Heart left ventricle (tissue), 16 donors: ENCODE measurements around the gene BFSP2. TPM values are rescaled to one million over a fixed set of nuclear protein-coding genes. Genes with fewer than 3 reads are reported as not detected.
A peak's percentile ranks its signal among the peaks of the same experiment; 100 is the strongest.

Experiments
- ATAC-seq, 4 donors: fragments of 200-7000 bp; cut with Tn5 transposase; one replicate each; pipeline ENCODE4 v1.9.1; 2020 to 2022; ENCODE audit warnings: moderate library complexity in 4 of 4, mild to moderate bottlenecking in 3 of 4, moderate number of reproducible peaks in 1 of 4
- DNase-seq, 5 donors: peaks; one replicate each; pipeline ENCODE4 v3.0.0-alpha.2; 2020
- H3K27ac ChIP-seq, 12 donors: fragments of 200-600 bp; sonication (generic) in 4 of 12; one replicate each; pipeline versions ENCODE4 v1.5.0 to v1.8.0; 2016 to 2022; ENCODE audit warnings: mild to moderate bottlenecking in 2 of 12
- H3K27me3 ChIP-seq, 9 donors: fragments of 200-600 bp; sonication (generic) in 2 of 9; one replicate each; pipeline versions ENCODE4 v1.5.1 to v1.8.0; 2016 to 2022; ENCODE audit warnings: mild to moderate bottlenecking in 3 of 9
- H3K36me3 ChIP-seq, 9 donors: fragments of 200-600 bp; sonication (generic) in 2 of 9; one replicate each; pipeline versions ENCODE4 v1.5.0 to v1.8.0; 2018 to 2022; ENCODE audit warnings: mild to moderate bottlenecking in 2 of 9
- H3K4me1 ChIP-seq, 12 donors: fragments of 200-600 bp; sonication (generic) in 4 of 12; one replicate each; pipeline versions ENCODE4 v1.5.0 to v1.8.0; 2016 to 2022; ENCODE audit warnings: mild to moderate bottlenecking in 3 of 12
- H3K4me3 ChIP-seq, 12 donors: fragments of 200-600 bp; sonication (generic) in 4 of 12; one replicate each; pipeline versions ENCODE4 v1.5.0 to v1.8.0; 2017 to 2022; ENCODE audit warnings: mild to moderate bottlenecking in 9 of 12, moderate library complexity in 4 of 12
- H3K9me3 ChIP-seq, 12 donors: fragments of 200-600 bp; sonication (generic) in 4 of 12; one replicate each; pipeline versions ENCODE4 v1.5.0 to v1.8.0; 2016 to 2022; ENCODE audit warnings: mild to moderate bottlenecking in 1 of 12
- POLR2A ChIP-seq, 2 donors: fragments of 450-650 bp; IDR thresholded peaks; one replicate each; pipeline ENCODE4 v1.6.1; 2017; ENCODE audit warnings: antibody characterized with exemption in 2 of 2, mild to moderate bottlenecking in 2 of 2, moderate library complexity in 2 of 2
- WGBS, 4 donors: extraction: QIAGEN DNeasy Blood & Tissue Kit in 2 of 4; methylation state at CpG; one replicate each; pipeline versions ENCODE4 v1.1.5 to v1.1.7; 2013 to 2018; 5-methylcytosine and 5-hydroxymethylcytosine counted together
- intact Hi-C, 10 donors: fragments of 100-400 bp; cut with DNase I; formaldehyde crosslinking; loops; one replicate each; pipeline versions ENCODE4 v1.11.1 to v1.14.2; 2022
- polyA plus RNA-seq, 2 donors: library from polyadenylated mRNA; stranded (reverse); fragments of 200-250 nt; gene quantifications; one replicate each; pipeline ENCODE4 v1.2.3, GENCODE V29; 2013
- total RNA-seq, 9 donors: library from RNA; depleted of rRNA in 2 of 9; stranded (reverse); fragments of >200 nt in 2 of 9; fragmentation: NEBNext Ultra II Directional in 3 of 9; extraction: Animal tissue kit (Norgen Biotek cat#: 25700) in 3 of 9; gene quantifications; one replicate each; pipeline versions ENCODE4 v1.1.0 to v1.2.4, GENCODE V29; 2016 to 2023
- TF ChIP-seq, protein P1 (sequence below), 12 donors: fragments of 200-600 bp; sonication (generic) in 4 of 12; IDR thresholded peaks; one replicate each; pipeline versions ENCODE4 v1.5.0 to v1.8.0; 2018 to 2022; ENCODE audit warnings: antibody characterized with exemption in 12 of 12, mild to moderate bottlenecking in 5 of 12
- donor health status: ischemic (EF 13 %, LVEDD 7.1; RV severe dilation, severe dysfunction).
- donor health status: healthy with polysubstance abuse.
- donor health status: DM: no; HTN: yes; CAD: no.
- donor health status: DM: no; HTN: no; CAD: no.
- donor health status: ischemic (EF 25% LVEDD 6.9; RV normal size, moderate dysfunction).
- donor health status: ischemic (EF 25% LVEDD 5.7; RV mildly dilated, moderate dysfunction).
- donor health status: healthy.
- donor health status: DM: yes; HTN: yes; CAD: no.
- donor health status: ischemic (EF 35%, LVEDD 5.7; RV mildly dilated, moderate dysfunction).
- donor health status: nonischemic (EF 11% LVEDD 7.7; RV severe dilation, severe dysfunction).
- donor health status: DM: yes; HTN: yes; CAD: no.
- donor health status: PGD.
- donor health status: ischemic (EF 29% LVEDD 5.4; RV normal size, mild dysfunction).
- donor health status: nonischemic (EF 23%, LVEDD 6.1; RV moderate dilation, normal function).

Gene BFSP2
- total and polyA plus RNA-seq, 11 donors: not detected

DNA sequence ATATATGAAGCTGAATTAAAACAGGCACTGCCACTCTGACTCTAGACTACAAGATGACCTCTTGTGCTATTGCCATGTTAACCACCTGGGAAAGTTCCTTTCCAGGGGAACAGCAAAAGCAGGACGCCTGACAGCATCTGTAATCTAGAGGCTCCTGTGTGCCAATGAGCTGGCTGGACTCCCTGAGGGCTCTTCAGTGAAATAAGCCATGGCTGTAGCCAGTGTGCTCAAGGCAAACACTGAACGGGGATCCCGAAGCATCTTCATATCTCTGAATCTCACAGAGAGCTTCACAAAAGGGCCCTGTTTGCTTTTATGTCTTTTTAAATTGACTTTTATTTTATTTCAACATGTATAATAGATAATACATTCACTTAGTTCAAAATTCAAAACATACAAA lies 57.2 kb downstream of the BFSP2 start:
- Histone ChIP-seq H3K36me3 (no peaks in the 10 kb centered on the region), H3K9me3 (no peaks in the 10 kb centered on the region), H3K4me3 (no peak overlapping the region), H3K27me3 (no peaks in the 10 kb centered on the region), H3K4me1 (peaks cover 0 to 15% (median 4%) of the 10 kb centered on the region in 12 donors), H3K27ac (no peak overlapping the region)
- no peak for TF ChIP-seq POLR2A (IDR thresholded peaks at IDR 0.05)
- DNase-seq (no peak), ATAC-seq (no peak)
- intact Hi-C loops: no loop called here
- 53 to 75% (median 63%) methylated on average over 3 of the region's 3 CpGs for whole genome bisulfite sequencing, 4 donors

DNA sequence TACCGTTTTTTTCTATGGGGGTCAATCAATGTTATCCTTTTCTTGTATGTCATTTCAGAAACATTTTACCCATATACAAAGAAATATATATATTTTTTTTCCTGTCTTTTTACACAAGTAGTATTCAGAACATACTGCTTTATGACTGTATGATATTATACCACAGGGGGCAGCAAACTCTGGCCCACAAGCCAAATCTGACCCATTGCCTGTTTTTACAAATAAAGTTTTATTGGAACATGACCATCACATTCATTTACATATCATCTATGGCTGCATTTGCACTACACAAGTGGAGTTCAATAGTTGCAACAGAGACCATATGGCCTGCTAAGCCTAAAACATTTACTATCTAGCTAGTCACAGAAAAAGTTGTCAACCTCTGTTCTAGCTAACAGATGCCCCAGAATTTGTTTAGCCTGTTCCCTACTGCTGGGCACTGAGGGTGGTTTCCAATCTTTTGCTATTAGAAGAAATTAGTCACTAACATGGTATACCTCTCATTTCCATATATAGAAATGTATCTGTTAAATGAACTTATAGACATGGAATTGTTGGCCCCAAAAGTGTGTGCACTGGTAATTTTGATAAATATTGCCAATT lies 57.7 kb downstream of the BFSP2 start:
- intact Hi-C loops: no loop called here
- Histone ChIP-seq H3K4me1 (peaks cover 0 to 15% (median 4%) of the 10 kb centered on the region in 12 donors), H3K27me3 (no peaks in the 10 kb centered on the region), H3K27ac (no peak overlapping the region), H3K4me3 (no peak overlapping the region), H3K9me3 (no peaks in the 10 kb centered on the region), H3K36me3 (no peaks in the 10 kb centered on the region)
- 83 to 88% (median 86%) methylated on average over 1 of the region's 1 CpG for WGBS, 4 donors
- DNase-seq: no peak
- no peak for TF ChIP-seq POLR2A (IDR thresholded peaks at IDR 0.05)
- TF ChIP-seq, protein P1, sequence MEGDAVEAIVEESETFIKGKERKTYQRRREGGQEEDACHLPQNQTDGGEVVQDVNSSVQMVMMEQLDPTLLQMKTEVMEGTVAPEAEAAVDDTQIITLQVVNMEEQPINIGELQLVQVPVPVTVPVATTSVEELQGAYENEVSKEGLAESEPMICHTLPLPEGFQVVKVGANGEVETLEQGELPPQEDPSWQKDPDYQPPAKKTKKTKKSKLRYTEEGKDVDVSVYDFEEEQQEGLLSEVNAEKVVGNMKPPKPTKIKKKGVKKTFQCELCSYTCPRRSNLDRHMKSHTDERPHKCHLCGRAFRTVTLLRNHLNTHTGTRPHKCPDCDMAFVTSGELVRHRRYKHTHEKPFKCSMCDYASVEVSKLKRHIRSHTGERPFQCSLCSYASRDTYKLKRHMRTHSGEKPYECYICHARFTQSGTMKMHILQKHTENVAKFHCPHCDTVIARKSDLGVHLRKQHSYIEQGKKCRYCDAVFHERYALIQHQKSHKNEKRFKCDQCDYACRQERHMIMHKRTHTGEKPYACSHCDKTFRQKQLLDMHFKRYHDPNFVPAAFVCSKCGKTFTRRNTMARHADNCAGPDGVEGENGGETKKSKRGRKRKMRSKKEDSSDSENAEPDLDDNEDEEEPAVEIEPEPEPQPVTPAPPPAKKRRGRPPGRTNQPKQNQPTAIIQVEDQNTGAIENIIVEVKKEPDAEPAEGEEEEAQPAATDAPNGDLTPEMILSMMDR (IDR thresholded peaks at IDR 0.05): peak in 2 of 12 donors; percentile 9 to 13
- no peak for ATAC-seq

DNA sequence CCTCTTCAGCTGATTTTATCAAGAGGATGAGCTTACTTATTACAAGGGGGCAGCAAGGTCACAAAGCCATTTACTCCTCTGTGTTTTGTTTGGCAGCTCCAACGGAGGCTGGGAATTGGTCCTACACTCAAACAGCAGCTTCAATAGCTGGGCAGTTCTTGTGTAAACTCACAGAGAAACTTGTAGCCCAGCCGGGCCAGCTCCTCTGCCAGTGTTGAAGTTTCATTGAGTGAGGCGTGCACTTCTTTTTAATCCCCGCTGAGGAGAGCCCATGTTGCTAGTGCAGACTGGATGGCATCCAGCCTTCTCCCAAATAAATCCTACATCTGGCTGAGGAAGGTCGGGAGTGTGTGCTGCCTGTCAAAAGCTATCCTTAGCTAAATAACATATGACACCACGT lies 59.5 kb downstream of the BFSP2 start:
- Histone ChIP-seq H3K9me3 (no peaks in the 10 kb centered on the region), H3K27me3 (no peaks in the 10 kb centered on the region), H3K4me3 (no peak overlapping the region), H3K36me3 (no peaks in the 10 kb centered on the region), H3K27ac (no peak overlapping the region), H3K4me1 (peaks cover 0 to 15% (median 4%) of the 10 kb centered on the region in 12 donors)
- TF ChIP-seq POLR2A (IDR thresholded peaks at IDR 0.05): no peak
- TF ChIP-seq, protein P1 (IDR thresholded peaks at IDR 0.05): no peak
- intact Hi-C loops: no loop called here
- WGBS, 4 donors: 7 to 18% (median 13%) methylated on average over 6 of the region's 6 CpGs
- peak in 2 of 5 donors; percentile 32 to 55 for DNase-seq
- ATAC-seq: peak; percentile 77 to 90 (median 82)

DNA sequence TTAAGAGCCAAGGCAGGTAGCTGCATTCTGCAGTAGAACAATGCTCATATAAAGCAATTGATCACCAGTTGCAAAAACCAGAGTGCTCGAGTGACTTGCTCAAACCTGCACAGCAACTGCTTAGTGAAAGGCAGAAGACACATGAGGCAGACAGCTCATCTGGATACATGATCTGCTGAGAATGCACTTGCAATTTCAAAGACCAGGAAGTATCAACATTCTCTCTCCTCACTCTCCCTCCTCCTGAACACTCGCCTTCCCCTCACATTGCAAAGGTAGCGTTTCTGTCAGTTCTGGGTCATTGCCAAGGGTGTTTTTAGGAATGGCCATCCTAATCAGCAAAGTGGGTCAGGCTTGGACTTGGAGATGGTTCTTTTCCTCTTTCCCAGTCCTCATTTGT lies 61.0 kb downstream of the BFSP2 start:
- H3K9me3 ChIP-seq: no peaks in the 10 kb centered on the region
- ATAC-seq: no peak
- no peak overlapping the region for H3K27ac ChIP-seq
- H3K36me3 ChIP-seq: no peaks in the 10 kb centered on the region
- no peak overlapping the region for H3K4me3 ChIP-seq
- WGBS, 4 donors: 76 to 81% (median 79%) methylated on average over 3 of the region's 3 CpGs
- no peak for DNase-seq
- intact Hi-C loops: loop anchor here in 4 of 10 donors (10.0 kb wide), 1 partner anchor 114 kb away; the partner anchor contains the start of gene CDV3 (in 4 of the 4)
- TF ChIP-seq, protein P1 (IDR thresholded peaks at IDR 0.05): no peak
- TF ChIP-seq POLR2A (IDR thresholded peaks at IDR 0.05): no peak
- peaks cover 0 to 15% (median 4%) of the 10 kb centered on the region in 12 donors for H3K4me1 ChIP-seq
- H3K27me3 ChIP-seq: no peaks in the 10 kb centered on the region
